SU-DHL-6 (cell line): ENCODE results near the gene ZFHX2.

ENCODE experiments used
- H2AFZ ChIP-seq: fragments of 200-600 bp; sonication (generic); 2 replicates; pipeline ENCODE4 v1.6.1; 2014; ENCODE audit warnings: low read depth, mild to moderate bottlenecking, moderate library complexity, mixed read lengths, antibody characterized with exemption, low read length; ENCODE audit not compliant: severe bottlenecking
- H3F3A ChIP-seq: fragments of 200-600 bp; shearing (Covaris generic); 2 replicates; pipeline ENCODE4 v1.6.0; 2016; ENCODE audit warnings: antibody characterized with exemption, mild to moderate bottlenecking; ENCODE audit not compliant: insufficient read depth
- H3K27ac ChIP-seq: fragments of 200-600 bp; sonication (generic); 2 replicates; pipeline ENCODE4 v1.5.1; 2016; ENCODE audit warnings: low read depth, mild to moderate bottlenecking, low read length, moderate library complexity, mixed read lengths
- H3K27me3 ChIP-seq: fragments of 200-600 bp; sonication (generic), shearing (Covaris generic); 2 replicates; pipeline ENCODE4 v1.6.0; 2014; ENCODE audit warnings: mild to moderate bottlenecking, low read length
- H3K36me3 ChIP-seq: fragments of 200-600 bp; sonication (generic); 2 replicates; pipeline ENCODE4 v1.6.1; 2014; ENCODE audit warnings: mild to moderate bottlenecking, low read length, mixed read lengths
- H3K4me2 ChIP-seq: fragments of 300-600, 200-600 bp; shearing (Covaris generic), sonication (generic); 2 replicates; pipeline ENCODE4 v1.6.0; 2014; ENCODE audit warnings: low read length, low read depth, mild to moderate bottlenecking; ENCODE audit not compliant: poor library complexity, severe bottlenecking
- H3K4me3 ChIP-seq: fragments of 200-600 bp; sonication (generic); 2 replicates; pipeline ENCODE4 v1.5.1; 2014; ENCODE audit warnings: antibody characterized with exemption, low read length, mild to moderate bottlenecking, mixed read lengths; ENCODE audit not compliant: insufficient read depth, poor library complexity, severe bottlenecking
- H3K79me2 ChIP-seq: fragments of 200-600 bp; sonication (generic); 2 replicates; pipeline ENCODE4 v1.6.1; 2014; ENCODE audit warnings: mild to moderate bottlenecking, low read length, moderate library complexity; ENCODE audit not compliant: insufficient read depth
- H3K9ac ChIP-seq: fragments of 200-600 bp; sonication (generic); 2 replicates; pipeline ENCODE4 v1.7.0; 2014; ENCODE audit warnings: mild to moderate bottlenecking, low read length
- H3K9me2 ChIP-seq: fragments of 200-600 bp; sonication (generic); replicated peaks from 2 replicates; pipeline ENCODE4 v1.6.1; 2014; ENCODE audit warnings: low read length; ENCODE audit not compliant: insufficient read depth
- H3K9me3 ChIP-seq: fragments of 200-600 bp; sonication (generic); 2 replicates; pipeline ENCODE4 v1.6.1; 2014; ENCODE audit warnings: low read length, mixed read lengths; ENCODE audit not compliant: insufficient read depth
- H4K20me1 ChIP-seq: fragments of 200-600 bp; sonication (generic); 2 replicates; pipeline ENCODE4 v1.6.1; 2014; ENCODE audit warnings: low read depth, mild to moderate bottlenecking, antibody characterized with exemption, low read length, moderate library complexity, mixed read lengths
- CTCF ChIP-seq: fragments of 200-600 bp; sonication (generic); IDR thresholded peaks from one replicate; pipeline ENCODE4 v1.5.1; 2017; ENCODE audit warnings: antibody characterized with exemption, mild to moderate bottlenecking, low read length, moderate library complexity; ENCODE audit not compliant: insufficient read depth, poor library complexity, severe bottlenecking
- EZH2phosphoT487 ChIP-seq: fragments of 200-600 bp; sonication (generic), shearing (Covaris generic); conservative IDR thresholded peaks from 2 replicates; pipeline ENCODE4 v1.6.1; 2018; ENCODE audit warnings: mild to moderate bottlenecking, antibody characterized with exemption, low read length, moderate library complexity, mixed read lengths

Gene ZFHX2

GRCh38 chr14:23546450-23547035 is 5.0 kb downstream of the ZFHX2 start:
- no peaks in the 10 kb centered on the region for H3K79me2 ChIP-seq
- H3K9me3 ChIP-seq = no peaks in the 10 kb centered on the region
- H3F3A ChIP-seq = no peaks in the 10 kb centered on the region
- H3K9me2 ChIP-seq = no peaks in the 10 kb centered on the region
- H3K27me3 ChIP-seq = no peaks in the 10 kb centered on the region
- no peak overlapping the region for H2AFZ ChIP-seq
- H3K27ac ChIP-seq = no peak overlapping the region
- H3K36me3 ChIP-seq = no peaks in the 10 kb centered on the region
- H3K9ac ChIP-seq = no peak overlapping the region
- no peak for TF ChIP-seq CTCF
- no peak for TF ChIP-seq EZH2phosphoT487
- no peak overlapping the region for H3K4me3 ChIP-seq
- no peak overlapping the region for H3K4me2 ChIP-seq
- no peaks in the 10 kb centered on the region for H4K20me1 ChIP-seq

GRCh38 chr14:23545740-23546365 is 5.7 kb downstream of the ZFHX2 start:
- H3K9me3 ChIP-seq = no peaks in the 10 kb centered on the region
- no peak overlapping the region for H2AFZ ChIP-seq
- TF ChIP-seq CTCF = no peak
- TF ChIP-seq EZH2phosphoT487 = no peak
- no peaks in the 10 kb centered on the region for H3K27me3 ChIP-seq
- no peaks in the 10 kb centered on the region for H3K36me3 ChIP-seq
- no peak overlapping the region for H3K4me3 ChIP-seq
- H3F3A ChIP-seq = no peaks in the 10 kb centered on the region
- no peak overlapping the region for H3K4me2 ChIP-seq
- no peaks in the 10 kb centered on the region for H3K9me2 ChIP-seq
- no peaks in the 10 kb centered on the region for H4K20me1 ChIP-seq
- H3K9ac ChIP-seq = no peak overlapping the region
- no peak overlapping the region for H3K27ac ChIP-seq
- no peaks in the 10 kb centered on the region for H3K79me2 ChIP-seq

GRCh38 chr14:23544511-23545447 is 6.8 kb downstream of the ZFHX2 start:
- Histone ChIP-seq H4K20me1 (no peaks in the 10 kb centered on the region), H3K27me3 (no peaks in the 10 kb centered on the region), H2AFZ (no peak overlapping the region), H3F3A (no peaks in the 10 kb centered on the region), H3K36me3 (no peaks in the 10 kb centered on the region), H3K4me2 (no peak overlapping the region), H3K4me3 (no peak overlapping the region), H3K27ac (no peak overlapping the region), H3K9me3 (no peaks in the 10 kb centered on the region), H3K9me2 (no peaks in the 10 kb centered on the region), H3K9ac (no peak overlapping the region), H3K79me2 (no peaks in the 10 kb centered on the region)
- TF ChIP-seq EZH2phosphoT487 (no peak), CTCF (no peak)
